ENCODE results near the gene ARHGAP44. TPM values are rescaled to one million over a fixed set of nuclear protein-coding genes. Genes with fewer than 3 reads are reported as not detected.

The ARHGAP44 gene
- total RNA-seq, 1 donor from 2014 or later: 8.7 TPM

DNA sequence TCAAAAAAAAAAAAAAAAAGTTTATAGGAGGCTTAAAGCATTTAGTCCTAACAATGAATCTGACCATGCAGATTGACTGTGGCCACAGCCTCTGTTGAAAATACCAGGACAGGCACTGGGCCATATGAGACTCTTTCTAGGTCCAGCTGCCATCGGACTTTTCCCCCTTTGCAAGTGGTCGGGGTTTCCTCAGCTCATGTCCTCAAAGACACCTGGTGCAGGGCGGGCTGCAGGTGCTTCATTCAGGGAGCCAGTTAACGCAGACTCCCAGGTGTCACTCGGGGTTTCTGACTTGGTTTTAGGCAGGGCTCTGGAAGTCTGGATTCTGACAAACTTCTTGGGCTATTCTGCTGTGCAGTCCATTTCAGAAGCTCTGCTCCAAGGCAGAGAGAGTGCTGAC lies 207.6 kb downstream of the ARHGAP44 start:
- Mint-ChIP-seq H3K27me3 (ENCODE audit: insufficient read depth, low read depth) (peaks cover 2% of the 10 kb centered on the region), H3K36me3 (peaks cover 14% of the 10 kb centered on the region), H3K9me3 (no peaks in the 10 kb centered on the region), H3K27ac (no peak overlapping the region), H3K4me3 (no peak overlapping the region), H3K4me1 (no peaks in the 10 kb centered on the region)
- Histone ChIP-seq H3K9ac (no peak overlapping the region), H3K4me2 (no peak overlapping the region), H3K79me2 (ENCODE audit: low read depth) (no peaks in the 10 kb centered on the region), H3K27ac (no peak overlapping the region), H2AFZ (replicated peaks) (no peak overlapping the region), H3K36me3 (no peaks in the 10 kb centered on the region), H3K9me3 (ENCODE audit: low read depth) (no peaks in the 10 kb centered on the region), H4K20me1 (ENCODE audit: low read depth) (no peaks in the 10 kb centered on the region), H3K27me3 (no peaks in the 10 kb centered on the region), H3K4me3 (no peak overlapping the region), H3F3A (ENCODE audit: low read depth) (peaks cover 1% of the 10 kb centered on the region), H3K4me1 (no peaks in the 10 kb centered on the region)
- TF ChIP-seq EZH2 (IDR thresholded peaks at IDR 0.05) (no peak), CTCF (IDR thresholded peaks at IDR 0.05) (no peak), EZH2phosphoT487 (IDR thresholded peaks at IDR 0.05) (no peak)
- no peak for DNase-seq (ENCODE audit: low spot score)

- H3K27ac Mint-ChIP-seq: no peak overlapping the region
- H3K36me3 ChIP-seq: peaks cover 3% of the 10 kb centered on the region
Observed at GRCh38 chr17:12998461-12998860, 209.2 kb downstream of the ARHGAP44 start.

DNA sequence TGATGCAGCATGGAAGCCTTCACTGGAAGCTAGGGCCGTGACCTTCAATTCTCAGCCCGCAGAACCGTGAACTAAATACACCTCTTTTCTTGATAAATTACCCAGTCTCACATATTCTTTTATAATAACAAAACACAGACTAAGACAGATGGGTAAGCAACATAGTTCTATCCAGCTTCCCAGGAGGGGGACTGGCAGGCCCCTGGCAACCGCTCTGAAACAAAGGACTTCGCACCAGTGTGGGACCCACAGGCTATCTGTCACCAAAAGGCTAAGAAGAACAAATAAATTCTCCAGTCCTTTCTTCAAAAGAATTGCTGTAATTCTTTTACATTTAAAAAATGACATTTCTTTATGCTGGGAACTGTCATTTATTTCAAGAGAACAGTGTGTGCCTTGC lies 209.6 kb downstream of the ARHGAP44 start:
- no peaks in the 10 kb centered on the region for H3K4me1 Mint-ChIP-seq
- H3K4me3 Mint-ChIP-seq: no peak overlapping the region
- Histone ChIP-seq H3K27me3 (no peaks in the 10 kb centered on the region), H3K4me2 (no peak overlapping the region), H3K9ac (no peak overlapping the region), H4K20me1 (ENCODE audit: low read depth) (no peaks in the 10 kb centered on the region), H3K79me2 (ENCODE audit: low read depth) (no peaks in the 10 kb centered on the region), H3K4me3 (no peak overlapping the region), H3K4me1 (no peaks in the 10 kb centered on the region), H3K9me3 (ENCODE audit: low read depth) (no peaks in the 10 kb centered on the region), H3K36me3 (peaks cover 3% of the 10 kb centered on the region), H3F3A (ENCODE audit: low read depth) (peaks cover 2% of the 10 kb centered on the region), H2AFZ (replicated peaks) (no peak overlapping the region), H3K27ac (no peak overlapping the region)
- H3K9me3 Mint-ChIP-seq: no peaks in the 10 kb centered on the region
- H3K36me3 Mint-ChIP-seq: peaks cover 14% of the 10 kb centered on the region
- TF ChIP-seq EZH2phosphoT487 (IDR thresholded peaks at IDR 0.05): no peak
- no peak for TF ChIP-seq CTCF (IDR thresholded peaks at IDR 0.05)
- TF ChIP-seq EZH2 (IDR thresholded peaks at IDR 0.05): no peak
- no peak overlapping the region for H3K27ac Mint-ChIP-seq
- DNase-seq (ENCODE audit: low spot score): no peak
- H3K27me3 Mint-ChIP-seq (ENCODE audit: insufficient read depth, low read depth): peaks cover 4% of the 10 kb centered on the region

More at GRCh38 chr17:12998461-12998860, 209.2 kb downstream of the ARHGAP44 start:
- peaks cover 2% of the 10 kb centered on the region for H3K27me3 Mint-ChIP-seq (ENCODE audit: insufficient read depth, low read depth)
- Histone ChIP-seq H3K9ac (no peak overlapping the region), H3K79me2 (ENCODE audit: low read depth) (no peaks in the 10 kb centered on the region), H2AFZ (replicated peaks) (no peak overlapping the region), H4K20me1 (ENCODE audit: low read depth) (no peaks in the 10 kb centered on the region), H3F3A (ENCODE audit: low read depth) (no peaks in the 10 kb centered on the region), H3K4me3 (no peak overlapping the region), H3K27ac (no peak overlapping the region), H3K4me1 (no peaks in the 10 kb centered on the region), H3K27me3 (no peaks in the 10 kb centered on the region), H3K9me3 (ENCODE audit: low read depth) (no peaks in the 10 kb centered on the region), H3K4me2 (no peak overlapping the region)
- H3K4me1 Mint-ChIP-seq: no peaks in the 10 kb centered on the region
- H3K9me3 Mint-ChIP-seq: no peaks in the 10 kb centered on the region
- no peak for DNase-seq (ENCODE audit: low spot score)
- H3K4me3 Mint-ChIP-seq: no peak overlapping the region
- no peak for TF ChIP-seq EZH2phosphoT487 (IDR thresholded peaks at IDR 0.05)
- no peak for TF ChIP-seq CTCF (IDR thresholded peaks at IDR 0.05)
- TF ChIP-seq EZH2 (IDR thresholded peaks at IDR 0.05): no peak
- H3K36me3 Mint-ChIP-seq: peaks cover 12% of the 10 kb centered on the region
